WERI-Rb-1 (cell line): ENCODE data around the gene IGF2R.

ENCODE experiments used
- DNase-seq: peaks from one replicate; pipeline ENCODE4 v3.0.0-alpha.2; 2020
- H3K27ac ChIP-seq: fragments of 250-450 bp; sonication (Bioruptor Pico); 2 replicates; pipeline ENCODE4 v1.5.1; 2020; ENCODE audit warnings: mild to moderate bottlenecking, moderate library complexity
- H3K27me3 ChIP-seq: fragments of 250-450 bp; sonication (Bioruptor Pico); 2 replicates; pipeline ENCODE4 v1.5.1; 2021; ENCODE audit warnings: mild to moderate bottlenecking, low read depth, moderate library complexity; ENCODE audit not compliant: insufficient read depth, severe bottlenecking
- H3K36me3 ChIP-seq: fragments of 250-450 bp; sonication (Bioruptor Pico); 2 replicates; pipeline ENCODE4 v1.5.1; 2020; ENCODE audit warnings: mild to moderate bottlenecking, moderate library complexity
- H3K4me3 ChIP-seq: 2 replicates; pipeline ENCODE4 v1.5.1; 2011; ENCODE audit warnings: low read depth, mild to moderate bottlenecking, control low read depth, low read length
- H3K9me3 ChIP-seq: fragments of 250-450 bp; sonication (Bioruptor Pico); 2 replicates; pipeline ENCODE4 v1.5.1; 2021; ENCODE audit warnings: mild to moderate bottlenecking, moderate library complexity; ENCODE audit not compliant: severe bottlenecking
- TF ChIP-seq, protein P1 (sequence below): IDR thresholded peaks from 2 replicates; pipeline ENCODE4 v1.5.1; 2011; ENCODE audit warnings: low read depth, mild to moderate bottlenecking, control low read depth, inconsistent platforms, low read length

IGF2R gene

GRCh38 chr6:159989492-159990480, 20.9 kb downstream of the IGF2R start:
- no peak overlapping the region for H3K4me3 ChIP-seq

GRCh38 chr6:159992366-159992765, 23.5 kb downstream of the IGF2R start:
- Histone ChIP-seq H3K4me3 (no peak overlapping the region), H3K9me3 (no peaks in the 10 kb centered on the region), H3K27me3 (no peaks in the 10 kb centered on the region), H3K36me3 (peaks cover 9% of the 10 kb centered on the region), H3K27ac (no peak overlapping the region)
- TF ChIP-seq, protein P1, sequence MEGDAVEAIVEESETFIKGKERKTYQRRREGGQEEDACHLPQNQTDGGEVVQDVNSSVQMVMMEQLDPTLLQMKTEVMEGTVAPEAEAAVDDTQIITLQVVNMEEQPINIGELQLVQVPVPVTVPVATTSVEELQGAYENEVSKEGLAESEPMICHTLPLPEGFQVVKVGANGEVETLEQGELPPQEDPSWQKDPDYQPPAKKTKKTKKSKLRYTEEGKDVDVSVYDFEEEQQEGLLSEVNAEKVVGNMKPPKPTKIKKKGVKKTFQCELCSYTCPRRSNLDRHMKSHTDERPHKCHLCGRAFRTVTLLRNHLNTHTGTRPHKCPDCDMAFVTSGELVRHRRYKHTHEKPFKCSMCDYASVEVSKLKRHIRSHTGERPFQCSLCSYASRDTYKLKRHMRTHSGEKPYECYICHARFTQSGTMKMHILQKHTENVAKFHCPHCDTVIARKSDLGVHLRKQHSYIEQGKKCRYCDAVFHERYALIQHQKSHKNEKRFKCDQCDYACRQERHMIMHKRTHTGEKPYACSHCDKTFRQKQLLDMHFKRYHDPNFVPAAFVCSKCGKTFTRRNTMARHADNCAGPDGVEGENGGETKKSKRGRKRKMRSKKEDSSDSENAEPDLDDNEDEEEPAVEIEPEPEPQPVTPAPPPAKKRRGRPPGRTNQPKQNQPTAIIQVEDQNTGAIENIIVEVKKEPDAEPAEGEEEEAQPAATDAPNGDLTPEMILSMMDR, result no peak
- DNase-seq, result no peak

More at GRCh38 chr6:159989492-159990480, 20.9 kb downstream of the IGF2R start:
- TF ChIP-seq, protein P1, result no peak
- H3K9me3 ChIP-seq, result no peaks in the 10 kb centered on the region
- DNase-seq, result no peak
- H3K27me3 ChIP-seq, result no peaks in the 10 kb centered on the region
- no peak overlapping the region for H3K27ac ChIP-seq
- peaks cover 9% of the 10 kb centered on the region for H3K36me3 ChIP-seq

- Histone ChIP-seq H3K9me3 (no peaks in the 10 kb centered on the region), H3K36me3 (peaks cover 22% of the 10 kb centered on the region)
- TF ChIP-seq, protein P1, result no peak
Measured at GRCh38 chr6:159995405-159995804, 26.5 kb downstream of the IGF2R start.

DNA sequence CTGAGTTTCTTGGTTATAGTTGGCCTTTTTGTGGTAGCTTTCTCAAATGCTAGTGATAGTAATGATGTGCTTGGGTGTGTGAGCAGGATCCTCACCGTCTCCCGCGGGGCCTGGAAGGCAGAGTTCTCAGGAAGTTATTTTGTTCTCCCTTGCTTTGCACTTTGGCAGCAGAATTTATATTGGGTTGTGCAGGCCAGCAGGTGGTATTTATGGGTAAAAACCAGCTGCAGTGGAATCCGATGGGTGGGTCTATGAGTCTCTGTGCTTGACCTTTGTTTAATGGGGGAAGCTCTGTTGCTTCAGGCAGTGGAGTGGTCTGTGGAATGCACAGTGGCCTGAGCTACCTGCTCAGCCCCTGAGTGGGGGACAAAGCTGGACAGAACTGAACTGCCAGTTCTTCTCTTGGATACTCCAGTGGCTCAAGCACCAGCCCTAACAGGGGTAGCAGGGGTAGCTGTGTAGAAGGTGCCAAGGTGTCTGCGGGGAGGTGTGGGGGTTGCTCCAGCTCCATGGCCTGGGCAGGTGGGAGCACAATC, 27.3 kb downstream of the IGF2R start:
- H3K4me3 ChIP-seq, result no peak overlapping the region
- no peaks in the 10 kb centered on the region for H3K9me3 ChIP-seq
- no peak overlapping the region for H3K27ac ChIP-seq
- no peaks in the 10 kb centered on the region for H3K27me3 ChIP-seq
- TF ChIP-seq, protein P1, result no peak
- no peak for DNase-seq
- peaks cover 22% of the 10 kb centered on the region for H3K36me3 ChIP-seq

More at GRCh38 chr6:159995405-159995804, 26.5 kb downstream of the IGF2R start:
- H3K27me3 ChIP-seq, result no peaks in the 10 kb centered on the region
- H3K4me3 ChIP-seq, result no peak overlapping the region
- H3K27ac ChIP-seq, result no peak overlapping the region
- no peak for DNase-seq

DNA sequence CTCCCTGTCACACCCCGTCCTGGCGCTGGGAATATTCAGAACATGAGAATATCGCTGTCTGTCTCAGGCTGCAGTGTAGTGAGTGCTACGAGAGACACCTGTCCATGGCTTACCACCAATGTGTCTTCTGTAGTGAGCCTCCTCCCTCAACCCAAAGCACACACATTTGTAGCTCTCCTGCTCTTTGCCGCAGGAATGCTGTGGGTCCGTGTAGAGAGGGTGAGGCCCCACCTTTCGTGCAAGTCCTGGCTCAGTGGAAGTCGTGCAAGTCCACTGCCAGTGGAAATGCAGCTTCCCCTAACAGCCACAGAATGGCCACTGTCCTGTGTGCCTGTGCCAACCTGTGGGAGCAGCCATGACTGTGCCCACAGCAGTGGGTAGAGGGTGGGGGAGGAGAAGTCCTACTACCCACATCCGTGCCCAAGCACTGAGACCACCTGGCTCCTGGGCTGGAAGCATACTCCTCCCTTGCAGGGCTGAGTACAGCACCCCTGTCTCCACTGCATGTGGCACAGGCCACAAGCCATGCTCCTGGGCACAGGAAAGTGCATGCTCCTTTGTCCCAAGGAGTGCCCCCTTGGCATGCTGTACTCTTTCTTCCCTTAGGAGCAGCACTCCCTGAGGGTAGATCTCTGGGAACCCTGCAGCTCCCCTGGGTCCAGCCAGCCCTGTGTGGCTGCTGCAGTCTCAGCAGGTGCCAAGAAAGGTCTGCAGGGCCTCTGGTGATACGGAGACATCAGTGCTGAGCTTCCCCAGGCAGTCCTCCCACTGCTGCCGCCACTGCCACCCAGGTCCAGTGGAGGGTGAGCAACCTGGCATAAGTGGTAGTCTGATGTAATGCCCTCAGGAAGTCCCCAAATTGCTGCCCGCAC, 28.0 kb downstream of the IGF2R start:
- Histone ChIP-seq H3K4me3 (no peak overlapping the region), H3K36me3 (peaks cover 24% of the 10 kb centered on the region), H3K27ac (no peak overlapping the region), H3K9me3 (no peaks in the 10 kb centered on the region), H3K27me3 (no peaks in the 10 kb centered on the region)
- TF ChIP-seq, protein P1, result no peak
- no peak for DNase-seq
